ENCODE measurements around the gene TP63.
"Not testable (repeated sequence)": the region's sequence is repeated elsewhere in the genome, so short reads cannot be mapped to it uniquely, and the experiment has no call there.

Gene TP63

DNA sequence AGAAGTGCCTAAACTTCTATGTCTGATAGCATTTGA, at the start of gene TP63:
Gene TP63, plus strand, starts transcription at position 17 of the 36 bp plus-strand sequence. CDS start 127 bp downstream, outside the sequence.
- no peaks in the 10 kb centered on the region for H3K9me3 ChIP-seq
- peak within 1 kb of the TSS; percentile 46 for H3K27ac ChIP-seq
- peak within 1 kb of the TSS; percentile 21 for H3K4me3 ChIP-seq
- peaks cover 38% of the 10 kb centered on the region for H3K4me1 ChIP-seq
- no peak for TF ChIP-seq Cebpa-rat (IDR thresholded peaks at IDR 0.05)
- H4K20me1 ChIP-seq = no peaks in the 10 kb centered on the region
- no peaks in the 10 kb centered on the region for H3K36me3 ChIP-seq
- no peaks in the 10 kb centered on the region for H3K27me3 ChIP-seq
- peak within 1 kb of the TSS; percentile 71 for H3K4me2 ChIP-seq
- peak within 1 kb of the TSS; percentile 47; the same call in 1 of the 2 replicates for H3K9ac ChIP-seq

DNA sequence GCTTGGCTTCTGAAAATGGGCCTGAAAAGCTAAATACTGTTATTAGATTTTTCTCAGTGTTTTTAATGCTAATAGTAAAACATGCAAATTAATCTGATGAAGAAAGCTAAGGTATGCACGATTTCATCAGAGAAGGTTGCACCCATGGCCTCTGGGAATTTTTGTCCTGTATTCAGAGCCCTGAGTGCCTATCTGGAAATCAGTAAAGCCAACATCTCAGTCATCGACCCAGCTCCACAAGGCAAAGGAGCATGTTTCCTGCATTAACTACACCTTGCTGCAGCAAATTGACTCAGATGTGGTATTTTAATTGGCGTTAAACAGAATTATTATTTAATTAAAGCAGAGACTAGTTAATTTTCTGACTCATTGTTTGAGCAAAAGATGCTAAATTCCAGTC, 49.0 kb upstream of the TP63 start:
- no peak overlapping the region for H3K4me2 ChIP-seq
- no peaks in the 10 kb centered on the region for H3K4me1 ChIP-seq
- no peaks in the 10 kb centered on the region for H3K9me3 ChIP-seq
- no peak overlapping the region for H3K9ac ChIP-seq
- H4K20me1 ChIP-seq = no peaks in the 10 kb centered on the region
- H3K36me3 ChIP-seq = no peaks in the 10 kb centered on the region
- no peak for TF ChIP-seq Cebpa-rat (IDR thresholded peaks at IDR 0.05)
- H3K27me3 ChIP-seq = no peaks in the 10 kb centered on the region
- no peak overlapping the region for H3K4me3 ChIP-seq
- no peak overlapping the region for H3K27ac ChIP-seq

GRCh38 chr3:189584645-189585044, 46.5 kb upstream of the TP63 start:
- no peak overlapping the region for H3K4me3 ChIP-seq
- H3K4me2 ChIP-seq = no peak overlapping the region
- no peaks in the 10 kb centered on the region for H3K27me3 ChIP-seq
- no peaks in the 10 kb centered on the region for H3K4me1 ChIP-seq
- H3K27ac ChIP-seq = no peak overlapping the region
- H3K9me3 ChIP-seq = no peaks in the 10 kb centered on the region
- no peak overlapping the region for H3K9ac ChIP-seq
- H4K20me1 ChIP-seq = no peaks in the 10 kb centered on the region
- TF ChIP-seq Cebpa-rat (IDR thresholded peaks at IDR 0.05) = no peak
- no peaks in the 10 kb centered on the region for H3K36me3 ChIP-seq

DNA sequence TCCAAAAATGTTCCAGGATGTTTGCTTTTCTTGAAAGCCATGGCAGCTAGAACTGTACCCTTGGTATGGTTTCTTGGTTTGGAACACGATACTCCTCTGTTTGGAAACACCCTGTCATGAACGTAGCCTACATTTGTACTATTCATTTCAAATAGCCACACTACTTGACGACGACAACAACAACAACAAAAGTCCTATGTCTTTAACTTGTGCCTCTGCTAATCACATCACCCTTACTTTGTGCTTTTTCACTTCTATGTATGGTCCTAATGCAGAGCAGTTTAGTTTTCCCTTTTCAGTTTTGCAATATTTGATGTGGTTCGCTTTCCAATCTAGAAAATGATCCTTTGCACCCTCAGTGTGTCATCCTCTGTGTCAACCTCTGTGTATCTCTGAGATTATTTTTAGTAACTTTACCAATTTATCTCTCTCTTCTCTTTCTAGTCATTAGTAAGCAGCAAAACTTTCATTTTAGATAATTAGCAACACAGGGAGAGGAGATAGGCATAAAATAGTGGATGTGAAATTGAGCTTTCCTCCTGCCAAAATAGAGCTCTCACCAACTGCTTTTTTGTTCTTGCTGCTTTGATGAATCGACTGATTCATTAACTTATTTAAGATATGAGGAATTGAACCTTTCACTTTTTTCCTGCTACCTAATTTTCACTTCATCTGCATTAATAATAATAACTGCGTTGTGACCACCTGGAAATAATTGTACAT, 44.1 kb upstream of the TP63 start:
- H3K4me2 ChIP-seq = no peak overlapping the region
- H3K27me3 ChIP-seq = no peaks in the 10 kb centered on the region
- TF ChIP-seq Cebpa-rat (IDR thresholded peaks at IDR 0.05) = no peak
- H3K27ac ChIP-seq = no peak overlapping the region
- no peak overlapping the region for H3K4me3 ChIP-seq
- no peaks in the 10 kb centered on the region for H3K9me3 ChIP-seq
- no peak overlapping the region for H3K9ac ChIP-seq
- no peaks in the 10 kb centered on the region for H4K20me1 ChIP-seq
- no peaks in the 10 kb centered on the region for H3K4me1 ChIP-seq
- no peaks in the 10 kb centered on the region for H3K36me3 ChIP-seq

- Histone ChIP-seq H3K27ac (no peak overlapping the region), H3K9ac (no peak overlapping the region), H3K36me3 (no peaks in the 10 kb centered on the region), H4K20me1 (no peaks in the 10 kb centered on the region), H3K4me2 (no peak overlapping the region), H3K4me1 (no peaks in the 10 kb centered on the region), H3K27me3 (no peaks in the 10 kb centered on the region), H3K9me3 (no peaks in the 10 kb centered on the region), H3K4me3 (no peak overlapping the region)
- no peak for TF ChIP-seq Cebpa-rat (IDR thresholded peaks at IDR 0.05)
These were observed 43.5 kb upstream of the TP63 start for GRCh38 chr3:189587664-189588040.

GRCh38 chr3:189588070-189588469, 43.1 kb upstream of the TP63 start:
- H3K27me3 ChIP-seq = no peaks in the 10 kb centered on the region
- TF ChIP-seq Cebpa-rat (IDR thresholded peaks at IDR 0.05) = no peak
- no peak overlapping the region for H3K4me2 ChIP-seq
- H3K4me3 ChIP-seq = no peak overlapping the region
- no peaks in the 10 kb centered on the region for H3K9me3 ChIP-seq
- no peaks in the 10 kb centered on the region for H3K4me1 ChIP-seq
- no peaks in the 10 kb centered on the region for H3K36me3 ChIP-seq
- no peak overlapping the region for H3K27ac ChIP-seq
- H3K9ac ChIP-seq = no peak overlapping the region
- H4K20me1 ChIP-seq = no peaks in the 10 kb centered on the region

- Histone ChIP-seq H3K27ac (no peak overlapping the region), H3K9ac (no peak overlapping the region), H3K27me3 (no peaks in the 10 kb centered on the region)
These were observed 42.6 kb upstream of the TP63 start for GRCh38 chr3:189588475-189589178.

DNA sequence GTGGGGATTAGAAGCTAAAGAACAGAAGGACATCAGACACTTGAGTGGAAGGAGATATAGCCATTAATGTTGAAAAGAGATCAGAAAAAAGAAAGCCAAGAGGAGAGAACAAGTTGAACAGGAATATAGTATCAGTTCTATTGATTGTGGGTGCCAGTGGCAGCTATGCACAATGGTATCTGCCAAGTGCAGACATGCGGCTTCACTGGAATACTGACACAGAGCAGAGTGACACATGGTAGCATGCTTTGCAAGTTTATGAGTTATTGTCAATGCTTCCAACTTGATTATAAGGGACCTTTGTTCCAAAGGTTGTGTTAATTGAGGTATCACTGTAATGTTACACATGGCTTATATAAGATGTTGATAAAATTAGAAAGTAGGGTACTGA, 42.0 kb upstream of the TP63 start:
- Histone ChIP-seq H3K9me3 (no peaks in the 10 kb centered on the region), H3K27ac (no peak overlapping the region), H3K27me3 (no peaks in the 10 kb centered on the region), H3K9ac (no peak overlapping the region), H3K4me2 (no peak overlapping the region), H3K36me3 (no peaks in the 10 kb centered on the region), H4K20me1 (no peaks in the 10 kb centered on the region), H3K4me3 (no peak overlapping the region), H3K4me1 (no peaks in the 10 kb centered on the region)
- TF ChIP-seq Cebpa-rat (IDR thresholded peaks at IDR 0.05) = no peak

More at GRCh38 chr3:189588475-189589178, 42.6 kb upstream of the TP63 start:
- Histone ChIP-seq H3K9me3 (no peaks in the 10 kb centered on the region), H3K36me3 (no peaks in the 10 kb centered on the region), H3K4me1 (no peaks in the 10 kb centered on the region), H4K20me1 (no peaks in the 10 kb centered on the region), H3K4me2 (no peak overlapping the region), H3K4me3 (no peak overlapping the region)
- TF ChIP-seq Cebpa-rat (IDR thresholded peaks at IDR 0.05) = no peak

DNA sequence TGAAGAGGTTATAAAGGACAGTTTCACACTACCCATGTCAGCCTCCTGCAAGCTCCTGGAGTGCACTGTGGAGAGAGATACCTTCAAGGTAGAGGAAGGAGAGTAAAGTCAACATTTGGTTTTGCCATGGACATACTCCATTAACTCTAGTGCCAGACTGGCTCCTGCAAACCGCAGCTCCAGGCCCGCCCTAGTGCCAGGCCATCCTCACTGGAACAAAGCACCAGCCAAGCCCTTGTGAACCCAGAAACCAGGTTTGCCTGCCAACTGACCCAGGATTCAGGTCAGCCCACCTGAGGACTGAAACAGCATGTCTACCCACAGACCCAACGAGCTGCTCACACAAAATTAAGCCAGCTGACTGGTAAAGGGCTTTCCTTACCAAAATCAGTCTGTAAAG, 41.0 kb upstream of the TP63 start:
- TF ChIP-seq Cebpa-rat (IDR thresholded peaks at IDR 0.05) = no peak
- Histone ChIP-seq H3K27me3 (no peaks in the 10 kb centered on the region), H3K4me1 (no peaks in the 10 kb centered on the region), H3K27ac (no peak overlapping the region), H3K9me3 (no peaks in the 10 kb centered on the region), H3K4me2 (no peak overlapping the region), H4K20me1 (no peaks in the 10 kb centered on the region), H3K9ac (no peak overlapping the region), H3K36me3 (no peaks in the 10 kb centered on the region), H3K4me3 (no peak overlapping the region)

GRCh38 chr3:189593581-189593980, 37.6 kb upstream of the TP63 start:
- H3K9me3 ChIP-seq = peaks cover 7% of the 10 kb centered on the region; the same call in 1 of the 2 replicates
- H3K27me3 ChIP-seq = no peaks in the 10 kb centered on the region
- H3K36me3 ChIP-seq = no peaks in the 10 kb centered on the region
- no peak overlapping the region for H3K9ac ChIP-seq
- no peak overlapping the region for H3K4me2 ChIP-seq
- TF ChIP-seq Cebpa-rat (IDR thresholded peaks at IDR 0.05) = no peak
- no peak overlapping the region for H3K27ac ChIP-seq
- no peaks in the 10 kb centered on the region for H3K4me1 ChIP-seq
- no peaks in the 10 kb centered on the region for H4K20me1 ChIP-seq
- no peak overlapping the region for H3K4me3 ChIP-seq

GRCh38 chr3:189596078-189596979, 34.9 kb upstream of the TP63 start:
- not testable (repeated sequence) for H3K36me3 ChIP-seq, H3K9ac ChIP-seq

More at GRCh38 chr3:189596078-189596979, 34.9 kb upstream of the TP63 start:
- not testable (repeated sequence) for H3K4me2 ChIP-seq, H3K27me3 ChIP-seq, H3K4me3 ChIP-seq, H3K4me1 ChIP-seq, H3K9me3 ChIP-seq, H4K20me1 ChIP-seq, H3K27ac ChIP-seq
